Measurements from ENCODE around the gene BRCA1. TPM values are rescaled to one million over a fixed set of nuclear protein-coding genes. Genes with fewer than 3 reads are reported as not detected.
A peak's percentile ranks its signal among the peaks of the same experiment; 100 is the strongest.

Gene BRCA1
- total RNA-seq, 1 donor from 2014 or later: 6.0 TPM

- H3K27me3 ChIP-seq (ENCODE audit: insufficient read depth, low read length): no peaks in the 10 kb centered on the region
- H3K9ac ChIP-seq (ENCODE audit: low read length): no peak overlapping the region
- no peak for FAIRE-seq
- H3K79me2 ChIP-seq (ENCODE audit: insufficient read depth, low read length): no peaks in the 10 kb centered on the region
- Mint-ChIP-seq H3K36me3 (ENCODE audit: low read depth, unreplicated experiment) (no peaks in the 10 kb centered on the region), H3K27ac (ENCODE audit: unreplicated experiment) (no peak overlapping the region), H3K9me3 (ENCODE audit: unreplicated experiment) (no peaks in the 10 kb centered on the region), H3K4me1 (ENCODE audit: low read depth, unreplicated experiment) (peaks cover 14% of the 10 kb centered on the region), H3K4me3 (ENCODE audit: unreplicated experiment) (no peak overlapping the region), H3K27me3 (ENCODE audit: low read depth, unreplicated experiment) (peaks cover 6% of the 10 kb centered on the region)
- no peak overlapping the region for H3K4me3 ChIP-seq (ENCODE audit: insufficient read depth, low read depth, low read length)
- H3K36me3 ChIP-seq (ENCODE audit: insufficient read depth, low read length): no peaks in the 10 kb centered on the region
- no peak for TF ChIP-seq EZH2 (IDR thresholded peaks at IDR 0.05; ENCODE audit: insufficient read depth, low read length)
- no peak for TF ChIP-seq CTCF (IDR thresholded peaks at IDR 0.05; ENCODE audit: insufficient read depth, low read depth, low read length)
- no peak overlapping the region for H3K4me2 ChIP-seq (ENCODE audit: low read length)
- H3K27ac ChIP-seq (ENCODE audit: low read depth, low read length): no peak overlapping the region
- DNase-seq (ENCODE audit: low read depth): no peak
- H3K9me3 ChIP-seq (ENCODE audit: insufficient read depth, low read depth, low read length): no peaks in the 10 kb centered on the region
- H2AFZ ChIP-seq (ENCODE audit: low read depth, low read length): no peak overlapping the region
- no peaks in the 10 kb centered on the region for H4K20me1 ChIP-seq (ENCODE audit: insufficient read depth, low read length)
- peaks cover 3% of the 10 kb centered on the region for H3K4me1 ChIP-seq (ENCODE audit: insufficient read depth, low read length)
Measured at GRCh38 chr17:43030137-43030767, 94.9 kb downstream of the BRCA1 start.

DNA sequence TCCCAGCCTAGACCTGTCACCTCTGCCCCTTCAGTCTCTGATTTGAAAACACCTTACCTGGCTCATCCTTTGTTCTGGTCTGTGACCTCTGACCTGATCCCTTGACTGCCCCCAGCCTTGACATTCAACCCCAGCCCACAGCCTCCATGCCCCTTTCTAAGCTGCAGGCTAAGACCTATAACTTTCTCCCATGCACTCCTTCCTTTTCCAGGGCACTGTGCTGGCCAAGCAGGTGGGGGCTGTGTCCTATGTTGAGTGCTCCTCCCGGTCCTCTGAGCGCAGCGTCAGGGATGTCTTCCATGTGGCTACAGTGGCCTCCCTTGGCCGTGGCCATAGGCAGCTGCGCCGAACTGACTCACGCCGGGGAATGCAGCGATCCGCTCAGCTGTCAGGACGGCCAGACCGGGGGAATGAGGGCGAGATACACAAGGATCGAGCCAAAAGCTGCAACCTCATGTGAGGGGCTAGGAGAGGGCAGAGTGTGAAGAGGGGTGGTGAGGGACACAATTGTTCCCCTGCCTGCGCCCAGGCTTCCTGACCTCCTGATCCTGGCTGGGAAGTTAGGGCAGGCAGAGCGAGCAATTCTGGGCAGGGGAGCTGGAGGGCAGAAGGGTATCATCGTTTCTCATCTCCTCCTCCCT, 96.8 kb downstream of the BRCA1 start:
- no peaks in the 10 kb centered on the region for H3K36me3 Mint-ChIP-seq (ENCODE audit: low read depth, unreplicated experiment)
- H3K36me3 ChIP-seq (ENCODE audit: insufficient read depth, low read length): no peaks in the 10 kb centered on the region
- DNase-seq (ENCODE audit: low read depth) (no peak), FAIRE-seq (no peak)
- no peaks in the 10 kb centered on the region for H4K20me1 ChIP-seq (ENCODE audit: insufficient read depth, low read length)
- H3K9me3 Mint-ChIP-seq (ENCODE audit: unreplicated experiment): no peaks in the 10 kb centered on the region
- H3K4me2 ChIP-seq (ENCODE audit: low read length): no peak overlapping the region
- H3K27ac Mint-ChIP-seq (ENCODE audit: unreplicated experiment): no peak overlapping the region
- H3K9me3 ChIP-seq (ENCODE audit: insufficient read depth, low read depth, low read length): no peaks in the 10 kb centered on the region
- no peak overlapping the region for H3K9ac ChIP-seq (ENCODE audit: low read length)
- H3K27me3 ChIP-seq (ENCODE audit: insufficient read depth, low read length): no peaks in the 10 kb centered on the region
- no peak overlapping the region for H2AFZ ChIP-seq (ENCODE audit: low read depth, low read length)
- H3K79me2 ChIP-seq (ENCODE audit: insufficient read depth, low read length): no peaks in the 10 kb centered on the region
- no peak overlapping the region for H3K27ac ChIP-seq (ENCODE audit: low read depth, low read length)
- H3K4me3 ChIP-seq (ENCODE audit: insufficient read depth, low read depth, low read length): no peak overlapping the region
- no peak for TF ChIP-seq EZH2 (IDR thresholded peaks at IDR 0.05; ENCODE audit: insufficient read depth, low read length)
- TF ChIP-seq CTCF (IDR thresholded peaks at IDR 0.05; ENCODE audit: insufficient read depth, low read depth, low read length): no peak
- H3K4me3 Mint-ChIP-seq (ENCODE audit: unreplicated experiment): peak overlapping the region; percentile 50
- H3K4me1 ChIP-seq (ENCODE audit: insufficient read depth, low read length): peaks cover 11% of the 10 kb centered on the region
- H3K4me1 Mint-ChIP-seq (ENCODE audit: low read depth, unreplicated experiment): no peaks in the 10 kb centered on the region
- H3K27me3 Mint-ChIP-seq (ENCODE audit: low read depth, unreplicated experiment): peaks cover 6% of the 10 kb centered on the region

Measured in astrocyte (in vitro differentiated cells and primary cell).